GM21825 (cell line): ENCODE results near the gene DPY19L1.
"Not testable (repeated sequence)": the region's sequence is repeated elsewhere in the genome, so short reads cannot be mapped to it uniquely, and the experiment has no call there.

ENCODE experiments used
- ATAC-seq: cut with Tn5 transposase; IDR thresholded peaks from one replicate; pipeline ENCODE4 v1.9.1; 2021; ENCODE audit warnings: mild to moderate bottlenecking, moderate library complexity; ENCODE audit not compliant: unreplicated experiment

DPY19L1 gene

GRCh38 chr7:35037211-35037525 lies at the start of gene DPY19L1:
TSS of gene DPY19L1 (minus strand) at chr7:35037485. CDS start at chr7:35037394, 91 bp downstream.
- peak; percentile 21 for ATAC-seq

GRCh38 chr7:35079517-35079916 lies 42.2 kb upstream of the DPY19L1 start:
- not testable (repeated sequence) for ATAC-seq

DNA sequence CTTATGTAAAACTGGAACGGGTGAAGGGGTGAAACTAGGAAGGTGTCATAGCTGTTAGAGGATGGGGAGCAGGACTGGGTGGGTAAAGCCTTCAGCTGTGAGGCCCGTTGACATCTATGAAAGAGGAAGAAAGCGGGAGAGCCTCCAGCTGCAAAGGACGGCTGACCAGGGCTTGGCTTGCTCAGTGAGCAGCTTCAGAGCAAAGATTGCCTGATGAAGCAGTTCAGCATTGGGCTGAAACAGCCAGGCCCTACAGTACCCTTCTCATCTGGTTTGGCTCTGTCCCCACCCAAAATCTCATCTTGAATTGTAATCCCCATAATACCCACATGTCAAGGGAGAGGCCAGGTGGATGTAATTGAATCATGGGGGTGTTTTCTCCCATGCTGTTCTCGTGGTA lies 36.7 kb upstream of the DPY19L1 start:
- ATAC-seq = not testable (repeated sequence)

DNA sequence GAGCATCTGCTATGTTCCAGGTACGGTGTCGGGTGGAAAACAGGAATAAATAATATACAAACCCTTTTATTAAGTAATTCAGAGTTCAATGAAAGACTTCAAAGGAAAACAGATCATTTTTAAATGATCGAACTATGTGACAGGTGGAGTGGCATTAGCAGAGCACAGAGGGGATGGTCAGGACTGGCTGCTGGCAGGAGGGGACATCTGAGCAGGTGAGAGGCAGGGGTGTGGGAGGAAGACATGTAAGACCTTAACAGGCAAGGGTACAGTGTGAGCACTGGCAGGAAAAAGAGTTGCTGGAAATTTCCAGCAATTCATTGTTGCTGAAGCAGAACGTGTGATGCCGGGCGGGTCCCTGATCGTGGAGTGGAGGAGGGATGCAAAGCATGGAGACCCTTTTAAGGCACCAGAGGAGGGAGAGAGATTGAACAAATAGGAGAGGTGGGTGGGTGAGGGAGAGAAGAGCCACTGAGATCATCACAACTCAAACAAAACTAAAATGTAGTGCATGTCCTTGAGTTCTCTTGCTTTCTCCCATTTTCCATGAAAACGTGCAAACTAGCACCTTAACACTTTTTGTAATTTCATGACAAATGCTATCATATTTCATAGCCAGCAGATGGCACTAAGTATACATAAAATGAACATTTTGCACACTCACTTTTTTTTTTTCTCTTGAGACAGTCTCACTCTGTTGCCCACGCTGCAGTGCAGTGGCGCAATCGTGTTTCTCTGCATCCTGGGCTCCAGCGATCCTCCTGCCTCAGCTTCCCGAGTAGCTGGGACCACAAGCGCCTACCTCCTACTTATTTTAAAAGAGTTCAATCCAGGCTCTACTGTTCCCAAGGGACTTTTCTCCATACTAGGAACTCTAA lies 35.9 kb upstream of the DPY19L1 start:
- not testable (repeated sequence) for ATAC-seq

DNA sequence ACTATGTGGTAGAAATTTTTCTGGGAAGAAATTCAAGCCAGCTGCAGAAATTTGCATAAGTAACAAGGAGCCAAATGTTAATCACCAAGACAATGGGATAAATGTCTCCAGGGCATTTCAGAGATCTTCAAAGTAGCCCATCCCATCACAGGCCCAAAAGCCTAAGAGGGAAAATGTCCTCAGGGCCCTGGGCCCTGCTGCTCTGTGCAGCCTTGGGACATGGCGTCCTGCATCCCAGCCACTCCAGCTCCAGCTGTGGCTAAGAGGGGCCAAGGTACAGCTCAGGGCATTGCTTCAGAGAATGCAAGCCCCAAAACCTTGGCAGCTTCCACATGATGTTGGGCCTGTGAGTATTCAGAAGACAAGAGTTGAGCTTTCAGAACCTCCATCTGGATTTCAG lies 31.8 kb upstream of the DPY19L1 start:
- ATAC-seq = not testable (repeated sequence)

- not testable (repeated sequence) for ATAC-seq
Measured at GRCh38 chr7:35065382-35065781, 28.1 kb upstream of the DPY19L1 start.

- ATAC-seq = not testable (repeated sequence)
Measured at GRCh38 chr7:35058571-35058970, 21.3 kb upstream of the DPY19L1 start.

DNA sequence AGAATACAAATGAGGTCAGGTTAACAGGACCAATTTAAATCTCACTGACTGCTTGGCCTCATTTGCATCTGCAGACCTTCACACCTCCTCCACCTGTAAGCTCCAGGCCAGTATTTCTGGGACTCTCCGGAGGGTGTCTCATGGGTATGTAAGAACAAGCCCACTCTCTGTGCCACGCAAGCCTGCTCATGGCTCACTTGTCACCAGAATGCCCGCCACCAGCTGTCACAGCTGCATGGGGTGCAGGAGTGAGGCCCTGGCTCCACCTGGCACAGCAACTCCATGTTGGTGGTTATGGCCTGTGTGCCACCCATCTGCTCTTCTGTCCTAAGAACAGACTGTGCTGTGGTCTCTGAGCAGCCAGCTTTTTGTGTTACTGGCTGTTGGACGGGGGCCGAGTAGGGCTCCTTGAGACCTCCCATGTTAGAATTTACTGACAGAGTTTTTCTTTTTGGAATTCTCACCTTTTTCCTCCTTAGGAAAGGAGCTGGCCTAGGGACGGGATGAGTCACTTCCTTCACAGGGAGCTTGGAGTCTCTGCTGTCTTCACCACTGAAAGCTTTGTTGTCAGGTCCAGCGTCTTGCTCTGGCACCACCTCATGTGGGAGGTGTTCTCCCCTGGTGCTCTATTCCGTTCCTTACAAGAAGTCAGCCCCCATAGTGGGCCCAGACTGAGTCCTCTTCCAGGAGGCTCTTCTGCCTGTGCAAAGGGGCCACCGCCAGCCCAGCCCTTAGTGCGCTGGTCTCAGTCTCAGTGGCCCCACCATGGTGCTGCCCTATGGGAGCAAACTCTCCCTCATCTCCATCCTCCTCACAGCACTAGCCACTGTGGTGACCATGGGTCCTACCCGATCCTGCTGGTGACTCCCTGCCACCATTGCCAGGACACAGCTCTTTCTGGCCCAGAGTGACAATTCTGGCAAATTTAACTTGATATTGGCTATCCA lies 20.5 kb upstream of the DPY19L1 start:
- not testable (repeated sequence) for ATAC-seq

GRCh38 chr7:35055733-35056132 lies 18.4 kb upstream of the DPY19L1 start:
- ATAC-seq = not testable (repeated sequence)

- ATAC-seq = not testable (repeated sequence)
Measured at GRCh38 chr7:35053488-35054175, 16.3 kb upstream of the DPY19L1 start.

DNA sequence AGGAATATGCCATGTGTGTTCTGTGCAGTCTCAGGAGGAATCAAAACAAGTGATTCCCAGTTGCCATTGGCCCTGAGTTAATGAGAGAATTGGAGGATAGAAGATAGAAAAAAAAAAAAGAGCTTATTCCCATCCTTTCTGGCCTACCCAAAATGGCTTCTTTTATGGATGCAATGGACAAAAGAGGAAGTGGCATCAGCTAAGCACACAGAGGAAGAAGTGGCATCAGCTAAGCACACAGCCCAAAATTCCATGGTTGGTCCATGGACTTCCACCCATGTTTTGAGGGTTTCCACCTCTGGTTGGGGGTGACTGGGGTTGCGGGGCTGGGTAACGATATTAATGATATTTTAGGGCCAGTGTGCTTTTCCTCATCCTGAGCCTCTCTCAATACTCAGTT lies 11.1 kb upstream of the DPY19L1 start:
- ATAC-seq = not testable (repeated sequence)

- not testable (repeated sequence) for ATAC-seq
Measured at GRCh38 chr7:35047912-35048305, 10.6 kb upstream of the DPY19L1 start.

DNA sequence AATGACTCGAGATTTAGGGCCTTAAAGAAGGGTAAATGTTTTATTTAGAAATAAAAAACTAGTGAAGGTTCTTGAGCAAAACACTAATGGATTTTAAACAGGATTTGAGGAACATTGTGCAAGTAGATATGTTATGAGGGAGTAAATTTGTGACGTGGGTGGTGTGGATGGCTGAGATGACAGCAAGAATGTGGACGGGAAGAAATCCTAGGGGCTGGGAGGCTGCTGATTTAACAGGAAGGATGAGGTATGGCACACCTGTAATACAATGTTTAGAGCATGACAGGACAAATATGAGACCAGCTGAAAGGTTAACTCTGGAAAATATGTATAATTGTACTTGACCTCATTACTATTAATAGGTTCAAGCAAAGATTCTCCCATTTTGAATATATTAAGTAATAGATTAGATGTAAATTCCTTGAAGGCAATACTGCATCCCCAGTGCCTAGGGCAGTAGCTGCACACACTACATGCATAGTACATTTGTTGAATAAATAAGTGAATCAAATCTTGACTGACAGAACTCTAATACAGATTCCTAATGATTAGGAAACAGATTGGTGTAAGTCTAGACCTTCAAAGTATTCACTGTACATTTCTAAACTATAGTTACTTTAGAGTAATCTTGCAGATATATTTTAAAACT lies 10.1 kb upstream of the DPY19L1 start:
- not testable (repeated sequence) for ATAC-seq

GRCh38 chr7:35043301-35043700 lies 6.0 kb upstream of the DPY19L1 start:
- ATAC-seq = not testable (repeated sequence)

GRCh38 chr7:35040906-35041305 lies 3.6 kb upstream of the DPY19L1 start:
- no peak for ATAC-seq

DNA sequence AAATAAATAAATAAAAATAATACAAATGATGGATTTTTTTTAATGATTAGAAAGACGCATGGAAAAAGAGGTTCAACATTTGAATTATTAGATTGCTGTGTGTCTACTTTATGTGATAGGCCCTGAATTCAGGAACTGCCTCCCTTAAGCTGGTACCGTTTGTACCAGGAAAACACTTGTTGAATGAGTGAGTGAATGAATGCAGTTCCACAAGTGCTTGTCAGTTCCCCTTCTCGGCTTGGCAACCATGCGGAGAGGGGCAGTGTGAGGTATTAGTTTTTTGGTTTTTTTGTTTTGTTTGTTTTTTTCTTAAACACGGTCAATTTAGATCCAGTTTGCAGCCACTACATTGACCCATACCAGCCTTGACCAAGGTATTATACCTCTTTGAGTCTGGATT lies 2.1 kb upstream of the DPY19L1 start:
- no peak for ATAC-seq

DNA sequence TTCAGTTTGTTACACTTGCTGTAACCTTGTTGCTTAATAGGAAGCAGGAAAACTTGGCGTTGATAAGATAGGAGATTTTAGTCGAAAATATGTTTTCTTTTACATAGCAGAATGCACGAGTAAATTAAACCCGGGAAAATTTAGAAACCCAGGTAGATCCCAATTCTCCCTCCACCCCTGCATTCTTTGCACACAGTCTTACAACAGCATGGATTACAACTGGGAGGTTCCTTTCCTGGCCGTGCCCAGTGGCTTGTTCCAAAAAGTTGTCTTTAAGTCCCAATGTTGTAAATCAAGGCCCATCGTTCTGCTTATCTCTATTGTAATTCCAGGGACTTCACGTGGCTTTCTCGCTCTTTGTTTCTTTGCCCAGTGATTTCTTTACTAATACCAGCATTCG lies 1.1 kb upstream of the DPY19L1 start:
- ATAC-seq = no peak

GRCh38 chr7:35037526-35038341 lies 449 bp upstream of the DPY19L1 start:
- ATAC-seq = peak; percentile 88

- ATAC-seq = no peak
Measured at GRCh38 chr7:35036361-35037171, 719 bp downstream of the DPY19L1 start.
